OCI-LY7 (cell line): ENCODE data around the gene ABL2. TPM values are rescaled to one million over a fixed set of nuclear protein-coding genes. Genes with fewer than 3 reads are reported as not detected.

ENCODE experiments used
- BruUV-seq: library from RNA; stranded (reverse); fragments of 400-500 nt; replicated peaks from 2 replicates; lab custom pipeline; 2021; lab: Mats Ljungman, UMichigan
- CTCF ChIA-PET: fragments of 300-600 bp; sonication (Branson Sonifier 250); formaldehyde crosslinking; loops from one replicate; lab custom pipeline; 2022; ENCODE audit warnings: antibody characterized with exemption; ENCODE audit not compliant: unreplicated experiment; lab: Charles Lee
- POLR2A ChIA-PET: fragments of 300-600 bp; sonication (Branson Sonifier 250); formaldehyde crosslinking; loops from one replicate; lab custom pipeline; 2022; ENCODE audit warnings: antibody characterized with exemption; lab: Charles Lee
- DNase-seq: peaks from one replicate; pipeline ENCODE4 v3.0.0-alpha.2; 2015; ENCODE audit warnings: low spot score
- H2AFZ ChIP-seq: fragments of 200-600 bp; sonication (generic), shearing (Covaris generic); 2 replicates; pipeline ENCODE4 v1.6.1; 2014; ENCODE audit warnings: mild to moderate bottlenecking, antibody characterized with exemption, low read length, moderate library complexity
- H3K27ac ChIP-seq: fragments of 200-600 bp; sonication (generic); 2 replicates; pipeline ENCODE4 v1.5.1; 2014; ENCODE audit warnings: mixed run types, low read depth, mild to moderate bottlenecking, moderate library complexity, low read length, inconsistent platforms; ENCODE audit not compliant: poor library complexity, severe bottlenecking
- H3K36me3 ChIP-seq: fragments of 200-600 bp; sonication (generic); 2 replicates; pipeline ENCODE4 v1.6.1; 2014; ENCODE audit warnings: mild to moderate bottlenecking, antibody characterized with exemption, low read length, moderate library complexity, mixed read lengths; ENCODE audit not compliant: insufficient read depth
- H3K4me1 ChIP-seq: fragments of 200-600 bp; sonication (generic); 2 replicates; pipeline ENCODE4 v1.5.1; 2014; ENCODE audit warnings: mild to moderate bottlenecking, low read length; ENCODE audit not compliant: insufficient read depth, poor library complexity, severe bottlenecking
- H3K4me2 ChIP-seq: fragments of 200-600 bp; sonication (generic); 2 replicates; pipeline ENCODE4 v1.6.1; 2014; ENCODE audit warnings: mild to moderate bottlenecking, low read length
- H3K4me3 ChIP-seq: fragments of 200-600 bp; sonication (generic); 2 replicates; pipeline ENCODE4 v1.5.1; 2014; ENCODE audit warnings: mild to moderate bottlenecking, low read depth, low read length; ENCODE audit not compliant: poor library complexity, severe bottlenecking
- H3K79me2 ChIP-seq: fragments of 200-600 bp; sonication (generic); 2 replicates; pipeline ENCODE4 v1.6.1; 2016; ENCODE audit warnings: low read depth, mild to moderate bottlenecking, low read length, moderate library complexity, mixed read lengths; ENCODE audit not compliant: insufficient read depth
- H3K9me2 ChIP-seq: fragments of 200-600 bp; sonication (generic); 2 replicates; pipeline ENCODE4 v1.6.1; 2016; ENCODE audit warnings: mild to moderate bottlenecking, low read length, mixed read lengths; ENCODE audit not compliant: insufficient read depth
- H3K9me3 ChIP-seq: fragments of 200-600 bp; sonication (generic); 2 replicates; pipeline ENCODE4 v1.6.1; 2014; ENCODE audit warnings: mild to moderate bottlenecking, mixed run types, low read length, mixed read lengths
- H4K20me1 ChIP-seq: fragments of 200-600 bp; sonication (generic); 2 replicates; pipeline ENCODE4 v1.6.1; 2014; ENCODE audit warnings: mild to moderate bottlenecking, antibody characterized with exemption, low read length, moderate library complexity, mixed read lengths; ENCODE audit not compliant: insufficient read depth
- EZH2phosphoT487 ChIP-seq: fragments of 200-600 bp; sonication (generic); IDR thresholded peaks from 2 replicates; pipeline ENCODE4 v1.6.1; 2018; ENCODE audit warnings: low read depth, borderline replicate concordance, mild to moderate bottlenecking, mixed run types, antibody characterized with exemption, low read length, moderate library complexity, mixed read lengths
- intact Hi-C: fragments of 100-400 bp; cut with micrococcal nuclease; formaldehyde crosslinking; loops from one replicate; pipeline ENCODE4 v1.10.0; 2022; ENCODE audit not compliant: unreplicated experiment
- total RNA-seq, 2 experiments: library from RNA; depleted of rRNA in 1 of 2; stranded (reverse); fragments of >200 nt in 1 of 2; shearing (Covaris generic) in 1 of 2; gene quantifications; 2 replicates each; pipeline ENCODE4 v1.2.3, GENCODE V29; 2014 to 2022
- TF ChIP-seq, protein P1 (sequence below): fragments of 200-600 bp; sonication (generic); conservative IDR thresholded peaks from 2 replicates; pipeline ENCODE4 v1.5.1; 2014; ENCODE audit warnings: mild to moderate bottlenecking, antibody characterized with exemption, low read length, moderate library complexity, mixed read lengths

Gene ABL2
- total RNA-seq, 2 experiments from 2014 or later, result 7.3 to 14.9 TPM

DNA sequence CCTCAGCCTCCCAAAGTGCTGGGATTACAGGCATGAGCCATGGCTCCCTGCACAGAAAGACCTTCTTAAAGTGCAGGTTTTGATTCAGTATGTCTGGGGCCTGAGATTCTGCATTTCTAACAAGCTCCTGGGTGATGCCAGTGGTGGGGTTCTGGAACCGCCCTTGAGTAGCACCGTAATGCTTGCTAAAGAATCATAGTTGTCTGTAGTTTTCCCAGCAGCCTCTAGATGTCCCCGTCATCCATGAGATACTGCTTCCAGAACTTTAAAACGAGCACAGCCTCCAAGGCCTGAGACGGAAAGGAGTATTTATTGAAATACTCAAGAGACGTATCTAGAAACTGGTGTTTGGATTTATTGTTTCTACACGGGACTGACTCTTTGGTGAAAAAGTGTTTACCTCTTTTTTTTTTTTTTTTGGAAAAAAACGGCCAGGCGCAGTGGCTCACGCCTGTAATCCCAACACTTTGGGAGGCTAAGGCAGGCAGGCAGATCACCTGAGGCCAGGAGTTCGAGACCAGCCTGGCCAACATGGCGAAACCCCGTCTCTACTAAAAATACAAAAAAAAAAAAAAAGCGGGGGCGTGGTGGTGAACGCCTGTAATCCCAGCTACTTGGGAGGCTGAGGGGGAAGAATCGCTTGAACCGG is 150.2 kb downstream of the ABL2 start:
- intact Hi-C loops, result loop anchor here (1.0 to 2.0 kb wide), 2 partner anchors 114 to 290 kb away; no protein-coding TSS in a partner anchor
- POLR2A ChIA-PET, result interaction anchor here (0.8 to 5.4 kb wide), 7 partner anchors 9 to 286 kb away, joined by 3 to 27 read pairs (median 4); partner anchors contain the start of gene AXDND1
- DNase-seq, result peak; percentile 83

GRCh38 chr1:179077396-179077795 is 152.1 kb downstream of the ABL2 start:
- POLR2A ChIA-PET, result interaction anchor here (1.3 kb wide), 1 partner anchor 9 kb away, joined by 3 read pairs; no protein-coding TSS in a partner anchor
- H3K4me3 ChIP-seq, result no peak overlapping the region
- TF ChIP-seq EZH2phosphoT487, result no peak
- TF ChIP-seq, protein P1, sequence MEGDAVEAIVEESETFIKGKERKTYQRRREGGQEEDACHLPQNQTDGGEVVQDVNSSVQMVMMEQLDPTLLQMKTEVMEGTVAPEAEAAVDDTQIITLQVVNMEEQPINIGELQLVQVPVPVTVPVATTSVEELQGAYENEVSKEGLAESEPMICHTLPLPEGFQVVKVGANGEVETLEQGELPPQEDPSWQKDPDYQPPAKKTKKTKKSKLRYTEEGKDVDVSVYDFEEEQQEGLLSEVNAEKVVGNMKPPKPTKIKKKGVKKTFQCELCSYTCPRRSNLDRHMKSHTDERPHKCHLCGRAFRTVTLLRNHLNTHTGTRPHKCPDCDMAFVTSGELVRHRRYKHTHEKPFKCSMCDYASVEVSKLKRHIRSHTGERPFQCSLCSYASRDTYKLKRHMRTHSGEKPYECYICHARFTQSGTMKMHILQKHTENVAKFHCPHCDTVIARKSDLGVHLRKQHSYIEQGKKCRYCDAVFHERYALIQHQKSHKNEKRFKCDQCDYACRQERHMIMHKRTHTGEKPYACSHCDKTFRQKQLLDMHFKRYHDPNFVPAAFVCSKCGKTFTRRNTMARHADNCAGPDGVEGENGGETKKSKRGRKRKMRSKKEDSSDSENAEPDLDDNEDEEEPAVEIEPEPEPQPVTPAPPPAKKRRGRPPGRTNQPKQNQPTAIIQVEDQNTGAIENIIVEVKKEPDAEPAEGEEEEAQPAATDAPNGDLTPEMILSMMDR, result no peak
- no TSS peak for BruUV-seq
- no peak overlapping the region for H2AFZ ChIP-seq
- H3K27ac ChIP-seq, result no peak overlapping the region
- no peak for DNase-seq
- no peak overlapping the region for H3K4me2 ChIP-seq
- intact Hi-C loops, result no loop called here
- H3K36me3 ChIP-seq, result peaks cover 3% of the 10 kb centered on the region; the same call in 1 of the 2 replicates
- H3K4me1 ChIP-seq, result peaks cover 17% of the 10 kb centered on the region
- CTCF ChIA-PET, result no interaction called here
- H3K9me2 ChIP-seq, result no peaks in the 10 kb centered on the region
- H3K79me2 ChIP-seq, result peaks cover under 1% of the 10 kb centered on the region; the same call in 1 of the 2 replicates
- no peaks in the 10 kb centered on the region for H3K9me3 ChIP-seq
- no peaks in the 10 kb centered on the region for H4K20me1 ChIP-seq

More for the DNA sequence above, 150.2 kb downstream of the ABL2 start:
- Histone ChIP-seq H3K4me3 (no peak overlapping the region), H3K9me2 (no peaks in the 10 kb centered on the region), H3K9me3 (no peaks in the 10 kb centered on the region), H2AFZ (no peak overlapping the region), H3K4me2 (no peak overlapping the region), H4K20me1 (no peaks in the 10 kb centered on the region), H3K27ac (no peak overlapping the region), H3K36me3 (peaks cover 6% of the 10 kb centered on the region; the same call in 1 of the 2 replicates), H3K79me2 (peaks cover 19% of the 10 kb centered on the region), H3K4me1 (peaks cover 28% of the 10 kb centered on the region)
- TF ChIP-seq EZH2phosphoT487, result no peak
- TF ChIP-seq, protein P1, result peak; percentile 83
- CTCF ChIA-PET, result interaction anchor here (0.6 to 0.8 kb wide), 2 partner anchors 129 to 286 kb away, joined by 3 read pairs; partner anchors contain the start of gene AXDND1
- BruUV-seq, result no TSS peak
